IPS DF 4.7 (cell line): ENCODE data around the gene KIAA0753.
"Not testable (repeated sequence)": the region's sequence is repeated elsewhere in the genome, so short reads cannot be mapped to it uniquely, and the experiment has no call there.

Experiments
- DNase-seq: peaks from one replicate; pipeline ENCODE4 v3.0.0-alpha.2; 2013; ENCODE audit warnings: low spot score; ENCODE audit errors: extremely low read depth

The KIAA0753 gene

GRCh38 chr17:6668727-6669425 is 28.4 kb upstream of the KIAA0753 start:
- DNase-seq = no peak

- no peak for DNase-seq
Observed at GRCh38 chr17:6668219-6668618, 27.7 kb upstream of the KIAA0753 start.

- no peak for DNase-seq
Observed at GRCh38 chr17:6667516-6667915, 27.0 kb upstream of the KIAA0753 start.

- no peak for DNase-seq
Observed at GRCh38 chr17:6666557-6666956, 26.0 kb upstream of the KIAA0753 start.

- no peak for DNase-seq
Observed at GRCh38 chr17:6666077-6666521, 25.6 kb upstream of the KIAA0753 start.

GRCh38 chr17:6663200-6663599 is 22.7 kb upstream of the KIAA0753 start:
- DNase-seq = not testable (repeated sequence)

- DNase-seq = no peak
Observed at GRCh38 chr17:6661464-6661848, 20.9 kb upstream of the KIAA0753 start.

- no peak for DNase-seq
Observed at GRCh38 chr17:6660805-6661463, 20.4 kb upstream of the KIAA0753 start.

- DNase-seq = no peak
Observed at GRCh38 chr17:6660101-6660500, 19.6 kb upstream of the KIAA0753 start.

- not testable (repeated sequence) for DNase-seq
Observed at GRCh38 chr17:6658411-6658810, 17.9 kb upstream of the KIAA0753 start.

GRCh38 chr17:6657633-6658287 is 17.2 kb upstream of the KIAA0753 start:
- no peak for DNase-seq

- DNase-seq = not testable (repeated sequence)
Observed at GRCh38 chr17:6656797-6657632, 16.5 kb upstream of the KIAA0753 start.

- DNase-seq = not testable (repeated sequence)
Observed at GRCh38 chr17:6655732-6656361, 15.3 kb upstream of the KIAA0753 start.

- DNase-seq = no peak
Observed at GRCh38 chr17:6654841-6655731, 14.6 kb upstream of the KIAA0753 start.

- DNase-seq = no peak
Observed at GRCh38 chr17:6651919-6652452, 11.5 kb upstream of the KIAA0753 start.

GRCh38 chr17:6651354-6651918 is 10.9 kb upstream of the KIAA0753 start, which contains the start of the genes C17orf100 and MED31:
Gene C17orf100 (plus strand): TSS chr17:6651762. CDS start chr17:6651914, 152 bp downstream.
Gene MED31 (minus strand): TSS chr17:6651605. CDS start chr17:6651528, 77 bp downstream.
- DNase-seq = no peak

GRCh38 chr17:6648181-6648580 is 7.7 kb upstream of the KIAA0753 start:
- no peak for DNase-seq

- no peak for DNase-seq
Observed at GRCh38 chr17:6643451-6644125, 3.1 kb upstream of the KIAA0753 start.

- DNase-seq = no peak
Observed at GRCh38 chr17:6642592-6642991, 2.1 kb upstream of the KIAA0753 start.
